HepG2 (cell line): ENCODE measurements around the gene PEX11B. TPM values are rescaled to one million over a fixed set of nuclear protein-coding genes. Genes with fewer than 3 reads are reported as not detected.

ENCODE experiments used
- ATAC-seq: fragments of 200-7000 bp; cut with Tn5 transposase; 3 replicates; pipeline ENCODE4 v1.9.1; 2020; ENCODE audit warnings: mild to moderate bottlenecking, moderate library complexity
- BruUV-seq: library from RNA; stranded (reverse); fragments of 400-500 nt; replicated peaks from 2 replicates; lab custom pipeline; 2021; lab: Mats Ljungman, UMichigan
- CTCF ChIA-PET: fragments of 300-600 bp; formaldehyde crosslinking; extraction: SDS; loops from one replicate; lab custom pipeline; 2021; ENCODE audit warnings: low total read pairs, inconsistent platforms, low intra/inter-chr PET ratio; lab: Yijun Ruan, JAX
- POLR2A ChIA-PET: fragments of 350-600 bp; sonication (Branson Sonifier 250); formaldehyde crosslinking; loops from one replicate; lab custom pipeline; 2020; ENCODE audit warnings: antibody characterized with exemption, inconsistent platforms; lab: Yijun Ruan, JAX
- DNase-seq: peaks from one replicate; pipeline ENCODE4 v3.0.0-alpha.2; 2015; ENCODE audit warnings: low spot score
- FAIRE-seq: peaks from 3 replicates; lab custom pipeline; 2011; peaks lifted over from hg19 to GRCh38; lab: Jason Lieb, UNC
- H2AFZ ChIP-seq: one replicate; pipeline ENCODE4 v1.6.1; 2011; ENCODE audit warnings: low read length, inconsistent platforms
- H3K27ac ChIP-seq: fragments of 300-600 bp; 3 replicates; pipeline ENCODE4 v1.8.0; 2011; ENCODE audit warnings: mixed run types, mild to moderate bottlenecking, mixed read lengths, low read length, inconsistent platforms; ENCODE audit not compliant: insufficient read depth; ENCODE audit errors: extremely low read length
- H3K27me3 ChIP-seq, 2 experiments: fragments of 200-600 bp in 1 of 2; 2 replicates in 1 of 2; 3 replicates in 1 of 2; pipeline versions ENCODE4 v1.6.0 to v1.8.0; 2011; ENCODE audit warnings: low read length in 2 of 2, mild to moderate bottlenecking in 2 of 2, moderate library complexity in 2 of 2, inconsistent platforms in 1 of 2; ENCODE audit not compliant: insufficient read depth in 2 of 2, control insufficient read depth in 1 of 2
- H3K36me3 ChIP-seq, 2 experiments: fragments of 200-600 bp in 1 of 2; replicated peaks in 1 of 2; 2 replicates in 1 of 2; 3 replicates in 1 of 2; pipeline versions ENCODE4 v1.5.1 to v1.8.0; 2011; ENCODE audit warnings: low read length in 2 of 2, inconsistent platforms in 1 of 2; ENCODE audit not compliant: insufficient read depth in 2 of 2, control insufficient read depth in 1 of 2
- H3K4me1 ChIP-seq: 2 replicates; pipeline ENCODE4 v1.5.1; 2012; ENCODE audit warnings: low read length, inconsistent platforms; ENCODE audit not compliant: insufficient read depth
- H3K4me2 ChIP-seq: 2 replicates; pipeline ENCODE4 v1.6.0; 2011; ENCODE audit warnings: low read depth, low read length, inconsistent platforms
- H3K4me3 ChIP-seq, 3 experiments: fragments of 200-600 bp in 1 of 3; sonication (generic), shearing (Covaris generic) in 1 of 3; replicated peaks in 1 of 3; 2 replicates each; pipeline ENCODE4 v1.5.1; 2011 to 2016; ENCODE audit warnings: low read length in 3 of 3, inconsistent platforms in 2 of 3, low read depth in 2 of 3, mild to moderate bottlenecking in 2 of 3, control low read depth in 1 of 3, mixed read lengths in 1 of 3; ENCODE audit not compliant: insufficient read depth in 1 of 3
- H3K79me2 ChIP-seq: one replicate; pipeline ENCODE4 v1.6.1; 2011; ENCODE audit warnings: low read length, inconsistent platforms; ENCODE audit not compliant: insufficient read depth
- H3K9ac ChIP-seq: 2 replicates; pipeline ENCODE4 v1.6.0; 2011; ENCODE audit warnings: mild to moderate bottlenecking, low read depth, low read length, inconsistent platforms; ENCODE audit not compliant: insufficient read depth
- H3K9me3 ChIP-seq: 2 replicates; pipeline ENCODE4 v1.5.1; 2012; ENCODE audit warnings: mild to moderate bottlenecking, low read length
- H4K20me1 ChIP-seq: 2 replicates; pipeline ENCODE4 v1.6.0; 2011; ENCODE audit warnings: inconsistent platforms, mild to moderate bottlenecking, low read length, moderate library complexity; ENCODE audit not compliant: insufficient read depth
- AKAP8 ChIP-seq: sonication (generic); formaldehyde crosslinking; IDR thresholded peaks from 2 replicates; pipeline ENCODE4 v1.5.1; 2020; ENCODE audit warnings: mild to moderate bottlenecking, missing genetic modification reagents
- POLR2AphosphoS5 ChIP-seq: IDR thresholded peaks from 2 replicates; pipeline ENCODE4 v1.6.1; 2012; ENCODE audit warnings: low read depth, low read length
- SAP130 ChIP-seq: IDR thresholded peaks from 2 replicates; pipeline ENCODE4 v1.6.1; 2016; ENCODE audit warnings: low read depth
- SP5 ChIP-seq: IDR thresholded peaks from 2 replicates; pipeline ENCODE4 v1.6.1; 2016; ENCODE audit warnings: low read depth, borderline replicate concordance
- ZNF572 ChIP-seq: sonication (generic); formaldehyde crosslinking; IDR thresholded peaks from 2 replicates; pipeline ENCODE4 v1.5.1; 2020; ENCODE audit warnings: mild to moderate bottlenecking, missing genetic modification reagents
- ZNF724P ChIP-seq: sonication (generic); formaldehyde crosslinking; IDR thresholded peaks from 2 replicates; pipeline ENCODE4 v1.8.0; 2022; ENCODE audit warnings: missing genetic modification reagents, borderline replicate concordance
- ZNF781 ChIP-seq: sonication (generic); formaldehyde crosslinking; IDR thresholded peaks from 2 replicates; pipeline ENCODE4 v1.5.1; 2020; ENCODE audit warnings: borderline replicate concordance, mild to moderate bottlenecking, missing genetic modification reagents; ENCODE audit errors: not compliant biosample characterization
- WGBS: methylation state at CpG from one replicate; pipeline ENCODE4 v1.1.6; 2017; ENCODE audit warnings: low lambda C conversion rate; 5-methylcytosine and 5-hydroxymethylcytosine counted together
- in situ Hi-C: cut with HindIII; loops from 2 replicates; pipeline ENCODE4 v1.10.0; 2017; ENCODE audit warnings: low pct_unique_long_range_greater_than_20kb; ENCODE audit not compliant: extremely low pct_ligation_motif_present
- intact Hi-C: fragments of 100-400 bp; cut with micrococcal nuclease; formaldehyde crosslinking; loops from one replicate; pipeline ENCODE4 v1.10.0; 2022; ENCODE audit not compliant: unreplicated experiment
- polyA plus RNA-seq, 8 experiments: library from polyadenylated mRNA; depleted of rRNA in 3 of 8; stranded (reverse) in 7 of 8; unstranded in 1 of 8; fragments of >200 nt; fragmentation: Illumina TruSeq in 4 of 8; extraction: Trizol in 4 of 8; gene quantifications; 2 replicates each; pipeline versions ENCODE4 v1.2.1 to v1.2.3, GENCODE V29; 2011 to 2016; ENCODE audit warnings: low read depth in 4 of 8, missing spikeins in 1 of 8, mixed read lengths in 1 of 8; ENCODE audit not compliant: insufficient read depth in 1 of 8
- total RNA-seq, 5 experiments: library from RNA; depleted of rRNA; stranded (reverse); fragments of >200 nt; fragmentation: Illumina TruSeq; extraction: Trizol; gene quantifications; 2 replicates each; pipeline ENCODE4 v1.2.3, GENCODE V29; 2016; ENCODE audit warnings: low read depth in 1 of 5
- TF ChIP-seq, protein P1 (sequence below): sonication (generic); formaldehyde crosslinking; IDR thresholded peaks from 2 replicates; pipeline ENCODE4 v1.5.0; 2020; ENCODE audit warnings: missing genetic modification reagents, mild to moderate bottlenecking, borderline replicate concordance
- TF ChIP-seq, protein P2 (sequence below): sonication (generic); formaldehyde crosslinking; IDR thresholded peaks from 2 replicates; pipeline ENCODE4 v1.4.0; 2020; ENCODE audit warnings: mild to moderate bottlenecking, missing genetic modification reagents
- TF ChIP-seq, protein P3 (sequence below): sonication (generic); formaldehyde crosslinking; conservative IDR thresholded peaks from 2 replicates; pipeline ENCODE4 v1.4.0; 2020; ENCODE audit warnings: missing genetic modification reagents

Gene PEX11B
- total and polyA plus RNA-seq, 2 of the 13 experiments (the other 11 are each of a cell fraction or from before 2014, with no cell fraction given) = 21.6 to 48.4 TPM

DNA sequence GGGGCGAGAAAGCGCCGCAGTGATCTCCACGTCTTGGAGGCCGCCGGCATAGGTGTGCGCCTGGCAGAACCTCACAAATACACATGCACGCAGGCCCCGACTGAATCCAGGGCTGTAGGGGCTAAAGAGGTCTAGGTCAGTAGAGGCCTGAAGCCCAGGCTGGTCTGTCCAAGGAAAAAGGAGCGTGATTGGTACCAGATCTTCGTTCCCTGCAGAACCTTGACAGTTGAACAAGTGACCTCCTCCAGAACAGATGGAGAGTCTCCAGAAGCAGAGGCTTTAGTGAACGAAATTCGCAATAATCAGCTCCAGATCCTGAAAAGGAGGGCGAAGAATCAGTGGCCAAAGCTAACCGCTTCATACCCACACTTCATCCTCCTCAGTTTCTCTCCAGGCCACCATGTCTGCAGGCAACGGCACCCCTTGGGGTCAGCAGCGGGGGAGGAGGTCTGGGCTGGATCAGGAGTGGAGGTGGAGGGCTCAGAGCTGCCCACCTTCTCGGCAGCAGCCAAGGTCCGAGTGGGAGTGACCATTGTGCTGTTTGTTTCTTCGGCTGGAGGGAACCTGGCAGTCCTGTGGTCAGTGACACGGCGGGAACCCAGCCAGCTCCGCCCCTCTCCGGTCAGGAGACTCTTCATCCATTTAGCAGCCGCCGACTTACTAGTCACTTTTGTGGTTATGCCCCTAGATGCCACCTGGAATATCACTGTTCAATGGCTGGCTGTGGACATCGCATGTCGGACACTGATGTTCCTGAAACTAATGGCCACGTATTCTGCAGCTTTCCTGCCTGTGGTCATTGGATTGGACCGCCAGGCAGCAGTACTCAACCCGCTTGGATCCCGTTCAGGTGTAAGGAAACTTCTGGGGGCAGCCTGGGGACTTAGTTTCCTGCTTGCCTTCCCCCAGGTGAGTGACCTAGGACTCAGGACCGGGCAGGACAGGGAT, 749 bp upstream of the PEX11B start:
- H3K9ac ChIP-seq = peak overlapping the region; percentile 87
- peak overlapping the region; percentile 99 for H3K4me2 ChIP-seq
- H3K79me2 ChIP-seq = peaks cover 8% of the 10 kb centered on the region
- H2AFZ ChIP-seq = peak overlapping the region; percentile 93
- H3K4me3 ChIP-seq = peak overlapping the region; percentile 79 to 99 (median 92)
- ChIA-PET CTCF (interaction anchor here (0.9 kb wide), 1 partner anchor 27 kb away, joined by 3 read pairs; no protein-coding TSS in a partner anchor), POLR2A (interaction anchor here (0.6 to 3.4 kb wide), 9 partner anchors 8 to 95 kb away, joined by 3 to 36 read pairs (median 3); partner anchors contain the start of genes ANKRD34A, ITGA10, LIX1L and NUDT17)
- H3K9me3 ChIP-seq = no peaks in the 10 kb centered on the region
- H3K36me3 ChIP-seq = peaks cover 1 to 9% of the 10 kb centered on the region in 2 experiments; a peak in 2 of 5 replicates
- BruUV-seq = no TSS peak
- 1% methylated on average over 14 of the region's 33 CpGs for WGBS
- ATAC-seq (peak; percentile 76), DNase-seq (peak; percentile 56), FAIRE-seq (no peak)
- H3K4me1 ChIP-seq = peaks cover 18% of the 10 kb centered on the region
- in situ Hi-C loops (no loop called here), intact Hi-C loops (loop anchor here (5.0 kb wide), 1 partner anchor 88 kb away; no protein-coding TSS in a partner anchor)
- H3K27ac ChIP-seq = peak overlapping the region; percentile 78
- H4K20me1 ChIP-seq = no peaks in the 10 kb centered on the region
- no peaks in the 10 kb centered on the region; a peak in 1 of 5 replicates for H3K27me3 ChIP-seq
- TF ChIP-seq AKAP8 (no peak), ZNF724P (CRISPR knock-in tag) (0 out of 2 replicates have a peak, but pooled peaks have one; percentile 35), ZNF781 (peak; percentile 33), POLR2AphosphoS5 (0 out of 2 replicates have a peak, but pooled peaks have one; percentile 22), SAP130 (CRISPR knock-in tag) (peak; percentile 35), ZNF572 (CRISPR knock-in tag) (0 out of 2 replicates have a peak, but pooled peaks have one; percentile 58), SP5 (CRISPR knock-in tag) (peak; percentile 36)
- TF ChIP-seq, protein P1, sequence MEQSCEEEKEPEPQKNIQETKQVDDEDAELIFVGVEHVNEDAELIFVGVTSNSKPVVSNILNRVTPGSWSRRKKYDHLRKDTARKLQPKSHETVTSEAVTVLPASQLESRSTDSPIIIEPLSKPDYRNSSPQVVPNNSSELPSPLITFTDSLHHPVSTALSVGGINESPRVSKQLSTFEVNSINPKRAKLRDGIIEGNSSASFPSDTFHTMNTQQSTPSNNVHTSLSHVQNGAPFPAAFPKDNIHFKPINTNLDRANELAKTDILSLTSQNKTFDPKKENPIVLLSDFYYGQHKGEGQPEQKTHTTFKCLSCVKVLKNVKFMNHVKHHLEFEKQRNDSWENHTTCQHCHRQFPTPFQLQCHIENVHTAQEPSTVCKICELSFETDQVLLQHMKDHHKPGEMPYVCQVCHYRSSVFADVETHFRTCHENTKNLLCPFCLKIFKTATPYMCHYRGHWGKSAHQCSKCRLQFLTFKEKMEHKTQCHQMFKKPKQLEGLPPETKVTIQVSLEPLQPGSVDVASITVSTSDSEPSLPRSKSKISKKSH (CRISPR knock-in tag) = peak; percentile 65; the same call in 1 of the 2 replicates
- TF ChIP-seq, protein P2, sequence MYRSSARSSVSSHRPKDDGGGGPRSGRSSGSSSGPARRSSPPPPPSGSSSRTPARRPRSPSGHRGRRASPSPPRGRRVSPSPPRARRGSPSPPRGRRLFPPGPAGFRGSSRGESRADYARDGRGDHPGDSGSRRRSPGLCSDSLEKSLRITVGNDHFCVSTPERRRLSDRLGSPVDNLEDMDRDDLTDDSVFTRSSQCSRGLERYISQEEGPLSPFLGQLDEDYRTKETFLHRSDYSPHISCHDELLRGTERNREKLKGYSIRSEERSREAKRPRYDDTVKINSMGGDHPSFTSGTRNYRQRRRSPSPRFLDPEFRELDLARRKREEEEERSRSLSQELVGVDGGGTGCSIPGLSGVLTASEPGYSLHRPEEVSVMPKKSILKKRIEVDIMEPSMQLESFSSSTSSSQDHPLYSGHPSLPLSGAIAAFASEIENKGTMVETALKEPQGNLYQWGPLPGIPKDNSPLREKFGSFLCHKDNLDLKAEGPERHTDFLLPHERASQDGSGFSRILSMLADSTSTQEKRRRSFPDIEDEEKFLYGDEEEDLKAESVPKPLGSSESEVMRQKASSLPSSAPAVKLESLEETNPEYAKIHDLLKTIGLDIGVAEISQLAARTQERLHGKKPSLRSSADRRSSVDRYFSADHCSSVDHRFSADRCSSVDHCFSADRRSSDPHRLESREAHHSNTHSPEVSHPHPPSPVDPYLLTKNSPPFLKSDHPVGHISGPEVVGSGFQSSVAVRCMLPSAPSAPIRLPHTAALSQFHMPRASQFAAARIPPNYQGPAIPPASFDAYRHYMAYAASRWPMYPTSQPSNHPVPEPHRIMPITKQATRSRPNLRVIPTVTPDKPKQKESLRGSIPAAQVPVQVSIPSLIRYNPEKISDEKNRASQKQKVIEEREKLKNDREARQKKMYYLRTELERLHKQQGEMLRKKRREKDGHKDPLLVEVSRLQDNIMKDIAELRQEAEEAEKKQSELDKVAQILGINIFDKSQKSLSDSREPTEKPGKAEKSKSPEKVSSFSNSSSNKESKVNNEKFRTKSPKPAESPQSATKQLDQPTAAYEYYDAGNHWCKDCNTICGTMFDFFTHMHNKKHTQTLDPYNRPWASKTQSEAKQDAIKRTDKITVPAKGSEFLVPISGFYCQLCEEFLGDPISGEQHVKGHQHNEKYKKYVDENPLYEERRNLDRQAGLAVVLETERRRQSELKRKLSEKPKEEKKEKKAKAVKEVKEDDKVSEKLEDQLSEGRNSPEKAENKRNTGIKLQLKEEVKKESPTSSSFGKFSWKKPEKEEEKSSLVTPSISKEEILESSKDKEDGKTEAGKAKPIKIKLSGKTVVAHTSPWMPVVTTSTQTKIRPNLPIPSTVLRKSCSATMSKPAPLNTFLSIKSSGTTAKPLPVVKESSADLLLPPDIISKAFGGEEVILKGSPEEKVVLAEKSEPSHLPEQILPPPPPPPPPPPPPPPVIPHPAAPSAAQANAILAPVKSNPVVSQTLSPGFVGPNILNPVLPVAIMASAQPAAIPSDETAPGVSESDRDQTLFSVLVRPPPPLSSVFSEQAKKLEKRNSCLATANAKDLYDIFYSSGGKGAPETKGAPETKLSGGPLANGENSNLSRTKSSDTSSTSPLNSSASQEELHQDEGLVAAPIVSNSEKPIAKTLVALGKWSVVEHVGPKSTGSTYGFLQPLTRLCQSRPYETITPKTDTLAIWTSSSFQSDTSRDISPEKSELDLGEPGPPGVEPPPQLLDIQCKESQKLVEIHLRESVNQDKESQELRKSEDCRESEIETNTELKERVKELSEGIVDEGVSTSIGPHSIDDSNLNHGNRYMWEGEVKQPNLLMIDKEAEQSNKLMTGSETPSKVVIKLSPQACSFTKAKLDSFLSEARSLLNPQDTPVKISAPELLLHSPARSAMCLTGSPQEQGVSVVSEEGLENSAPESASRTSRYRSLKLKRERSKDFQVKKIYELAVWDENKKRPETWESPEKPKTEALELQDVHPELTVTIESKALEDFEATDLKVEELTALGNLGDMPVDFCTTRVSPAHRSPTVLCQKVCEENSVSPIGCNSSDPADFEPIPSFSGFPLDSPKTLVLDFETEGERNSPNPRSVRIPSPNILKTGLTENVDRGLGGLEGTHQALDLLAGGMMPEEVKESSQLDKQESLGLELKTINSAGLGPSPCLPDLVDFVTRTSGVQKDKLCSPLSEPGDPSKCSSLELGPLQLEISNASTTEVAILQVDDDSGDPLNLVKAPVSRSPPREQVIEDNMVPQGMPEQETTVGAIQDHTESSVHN (CRISPR knock-in tag) = no peak
- TF ChIP-seq, protein P3, sequence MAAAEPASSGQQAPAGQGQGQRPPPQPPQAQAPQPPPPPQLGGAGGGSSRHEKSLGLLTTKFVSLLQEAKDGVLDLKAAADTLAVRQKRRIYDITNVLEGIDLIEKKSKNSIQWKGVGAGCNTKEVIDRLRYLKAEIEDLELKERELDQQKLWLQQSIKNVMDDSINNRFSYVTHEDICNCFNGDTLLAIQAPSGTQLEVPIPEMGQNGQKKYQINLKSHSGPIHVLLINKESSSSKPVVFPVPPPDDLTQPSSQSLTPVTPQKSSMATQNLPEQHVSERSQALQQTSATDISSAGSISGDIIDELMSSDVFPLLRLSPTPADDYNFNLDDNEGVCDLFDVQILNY (CRISPR knock-in tag) = 0 out of 2 replicates have a peak, but pooled peaks have one; percentile 36
